ENCODE measurements around the gene TMEM244. TPM values are rescaled to one million over a fixed set of nuclear protein-coding genes. Genes with fewer than 3 reads are reported as not detected.
"Not testable (repeated sequence)": the region's sequence is repeated elsewhere in the genome, so short reads cannot be mapped to it uniquely, and the experiment has no call there.

Gene TMEM244
- total and polyA plus RNA-seq, 4 donors, result not detected

DNA sequence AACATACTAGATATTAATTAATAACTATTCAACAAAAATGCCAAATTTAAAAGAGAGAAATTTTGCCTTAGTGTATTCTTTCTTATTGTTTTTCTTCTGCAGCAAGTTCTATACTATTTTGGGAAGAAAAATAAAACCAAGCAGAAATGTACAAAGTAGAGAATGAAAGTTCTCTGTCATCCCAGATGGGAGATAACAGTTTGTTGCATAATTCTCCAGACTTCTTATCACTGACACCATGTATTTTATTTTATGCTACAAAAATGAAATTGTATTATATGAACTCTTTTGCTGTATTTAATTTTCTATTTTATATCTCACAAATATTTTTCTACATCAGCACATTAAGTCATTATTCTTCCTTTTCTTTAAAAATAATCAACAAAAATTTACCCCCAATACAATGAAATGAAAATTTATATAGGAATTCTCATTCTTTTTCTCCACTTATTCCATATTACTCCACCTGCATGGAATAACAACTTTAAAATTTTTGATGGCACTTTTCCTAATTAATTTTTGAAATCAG, 18.2 kb downstream of the TMEM244 start:
- Histone ChIP-seq H3K27me3 (ENCODE audit: control insufficient read depth in 1 of 2, insufficient read depth in 2 of 2, low read length in 1 of 2) (no peaks in the 10 kb centered on the region), H3K4me3 (ENCODE audit: low read length in 2 of 2) (no peak overlapping the region), H3K4me1 (ENCODE audit: control insufficient read depth in 1 of 2, insufficient read depth in 2 of 2, low read length in 2 of 2) (no peaks in the 10 kb centered on the region), H3K27ac (ENCODE audit: low read depth in 1 of 2, low read length in 2 of 2) (no peak overlapping the region), H3K9me3 (ENCODE audit: control insufficient read depth, low read length) (no peaks in the 10 kb centered on the region), H3K36me3 (ENCODE audit: control insufficient read depth in 1 of 2, insufficient read depth in 2 of 2, low read length in 1 of 2) (no peaks in the 10 kb centered on the region)
- intact Hi-C loops (cut with DNase I), result no loop called here
- DNase-seq (no peak), ATAC-seq (ENCODE audit: low FRiP score) (no peak)

DNA sequence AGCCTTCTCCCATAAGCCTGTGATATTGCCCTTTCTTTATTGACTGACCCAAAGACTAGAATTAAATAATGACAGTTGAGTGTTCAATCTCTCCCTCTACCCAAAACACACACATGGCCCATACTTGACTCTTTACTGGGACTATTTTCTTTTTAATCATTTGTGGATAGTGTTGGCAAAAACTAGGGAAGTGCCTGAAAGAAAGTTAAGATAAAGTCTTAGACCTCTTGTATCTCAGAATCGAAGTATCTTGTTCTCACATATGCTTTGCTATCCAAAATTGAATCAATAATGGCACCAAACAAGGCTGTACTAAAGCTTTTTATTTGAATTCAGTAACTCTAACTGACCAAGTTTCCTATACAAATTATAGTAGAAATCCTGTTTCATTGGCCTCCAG, 19.0 kb downstream of the TMEM244 start:
- Histone ChIP-seq H3K36me3 (ENCODE audit: control insufficient read depth in 1 of 2, insufficient read depth in 2 of 2, low read length in 1 of 2) (no peaks in the 10 kb centered on the region), H3K27ac (ENCODE audit: low read depth in 1 of 2, low read length in 2 of 2) (no peak overlapping the region), H3K4me1 (ENCODE audit: control insufficient read depth in 1 of 2, insufficient read depth in 2 of 2, low read length in 2 of 2) (no peaks in the 10 kb centered on the region), H3K4me3 (ENCODE audit: low read length in 2 of 2) (no peak overlapping the region), H3K27me3 (ENCODE audit: control insufficient read depth in 1 of 2, insufficient read depth in 2 of 2, low read length in 1 of 2) (no peaks in the 10 kb centered on the region), H3K9me3 (ENCODE audit: control insufficient read depth, low read length) (no peaks in the 10 kb centered on the region)
- 46 to 59% methylated on average over 1 of the region's 1 CpG for WGBS, 2 donors
- intact Hi-C loops (cut with DNase I), result no loop called here
- no peak for ATAC-seq (ENCODE audit: low FRiP score)
- no peak for DNase-seq

DNA sequence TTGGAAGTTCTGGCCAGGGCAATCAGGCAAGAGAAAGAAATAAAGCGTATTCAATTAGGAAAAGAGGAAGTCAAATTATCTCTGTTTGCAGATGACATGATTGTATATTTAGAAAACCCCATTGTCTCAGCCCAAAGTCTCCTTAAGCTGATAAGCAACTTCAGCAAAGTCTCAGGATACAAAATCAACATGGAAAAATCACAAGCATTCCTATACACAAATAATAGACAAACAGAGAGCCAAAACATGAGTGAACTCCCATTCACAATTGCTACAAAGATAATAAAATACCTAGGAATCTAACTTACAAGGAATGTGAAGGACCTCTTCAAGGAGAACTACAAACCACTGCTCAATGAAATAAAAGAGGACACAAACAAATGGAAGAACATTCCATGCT, 21.6 kb downstream of the TMEM244 start:
- H3K27ac ChIP-seq (ENCODE audit: low read depth in 1 of 2, low read length in 2 of 2); H3K9me3 ChIP-seq (ENCODE audit: control insufficient read depth, low read length); intact Hi-C loops (cut with DNase I); H3K36me3 ChIP-seq (ENCODE audit: control insufficient read depth in 1 of 2, insufficient read depth in 2 of 2, low read length in 1 of 2); H3K4me3 ChIP-seq (ENCODE audit: low read length in 2 of 2); ATAC-seq (ENCODE audit: low FRiP score); H3K4me1 ChIP-seq (ENCODE audit: control insufficient read depth in 1 of 2, insufficient read depth in 2 of 2, low read length in 2 of 2); DNase-seq; H3K27me3 ChIP-seq (ENCODE audit: control insufficient read depth in 1 of 2, insufficient read depth in 2 of 2, low read length in 1 of 2): not testable (repeated sequence)
- WGBS, 2 donors, result 83% methylated on average over 1 of the region's 1 CpG

DNA sequence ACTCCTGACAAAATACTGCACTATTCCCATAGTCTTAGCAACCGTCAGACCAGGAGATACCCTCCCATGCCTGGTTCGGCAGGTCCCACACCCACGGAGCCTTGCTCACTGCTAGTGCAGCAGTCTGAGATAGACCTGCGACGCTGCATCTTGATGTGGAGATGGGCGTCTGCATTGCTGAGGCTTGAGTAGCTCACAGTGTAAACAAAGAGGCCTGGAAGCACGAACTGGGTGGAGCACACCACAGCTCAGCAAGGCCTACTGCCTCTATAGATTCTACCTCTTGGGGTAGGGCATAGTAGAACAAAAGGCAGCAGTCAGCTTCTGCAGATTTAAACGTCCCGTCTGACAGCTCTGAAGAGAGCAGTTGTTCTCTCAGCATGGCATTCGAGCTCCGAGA, 25.4 kb downstream of the TMEM244 start:
- no peak for DNase-seq
- Histone ChIP-seq H3K36me3 (ENCODE audit: control insufficient read depth in 1 of 2, insufficient read depth in 2 of 2, low read length in 1 of 2) (no peaks in the 10 kb centered on the region), H3K9me3 (ENCODE audit: control insufficient read depth, low read length) (no peaks in the 10 kb centered on the region), H3K27me3 (ENCODE audit: control insufficient read depth in 1 of 2, insufficient read depth in 2 of 2, low read length in 1 of 2) (no peaks in the 10 kb centered on the region), H3K27ac (ENCODE audit: low read depth in 1 of 2, low read length in 2 of 2) (no peak overlapping the region), H3K4me3 (ENCODE audit: low read length in 2 of 2) (no peak overlapping the region), H3K4me1 (ENCODE audit: control insufficient read depth in 1 of 2, insufficient read depth in 2 of 2, low read length in 2 of 2) (no peaks in the 10 kb centered on the region)
- no peak for ATAC-seq (ENCODE audit: low FRiP score)
- intact Hi-C loops (cut with DNase I), result no loop called here
- 76 to 83% methylated on average over 11 of the region's 11 CpGs for WGBS, 2 donors

DNA sequence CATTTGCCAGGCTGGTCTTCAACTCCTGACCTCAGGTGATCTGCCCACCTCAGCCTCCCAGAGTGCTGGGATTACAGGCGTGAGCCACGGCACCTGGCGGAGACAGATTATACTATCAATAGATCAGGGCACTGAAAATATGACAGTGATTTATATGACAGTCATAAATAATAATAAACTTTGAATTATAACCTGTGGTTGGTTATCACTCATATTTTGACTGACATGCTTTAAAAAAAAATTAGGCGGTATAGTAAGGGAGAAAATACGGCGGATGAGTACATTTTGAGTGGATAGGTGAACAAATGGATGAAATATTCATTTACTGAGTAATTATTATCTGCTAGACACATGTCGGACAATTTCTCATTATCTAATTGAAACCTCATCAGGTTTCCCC, 28.8 kb downstream of the TMEM244 start:
- Histone ChIP-seq H3K9me3 (ENCODE audit: control insufficient read depth, low read length) (no peaks in the 10 kb centered on the region), H3K4me3 (ENCODE audit: low read length in 2 of 2) (no peak overlapping the region), H3K27ac (ENCODE audit: low read depth in 1 of 2, low read length in 2 of 2) (no peak overlapping the region), H3K27me3 (ENCODE audit: control insufficient read depth in 1 of 2, insufficient read depth in 2 of 2, low read length in 1 of 2) (no peaks in the 10 kb centered on the region), H3K36me3 (ENCODE audit: control insufficient read depth in 1 of 2, insufficient read depth in 2 of 2, low read length in 1 of 2) (no peaks in the 10 kb centered on the region), H3K4me1 (ENCODE audit: control insufficient read depth in 1 of 2, insufficient read depth in 2 of 2, low read length in 2 of 2) (no peaks in the 10 kb centered on the region)
- ATAC-seq (ENCODE audit: low FRiP score) (no peak), DNase-seq (no peak)
- intact Hi-C loops (cut with DNase I), result no loop called here
- 77 to 84% methylated on average over 7 of the region's 7 CpGs for WGBS, 2 donors

DNA sequence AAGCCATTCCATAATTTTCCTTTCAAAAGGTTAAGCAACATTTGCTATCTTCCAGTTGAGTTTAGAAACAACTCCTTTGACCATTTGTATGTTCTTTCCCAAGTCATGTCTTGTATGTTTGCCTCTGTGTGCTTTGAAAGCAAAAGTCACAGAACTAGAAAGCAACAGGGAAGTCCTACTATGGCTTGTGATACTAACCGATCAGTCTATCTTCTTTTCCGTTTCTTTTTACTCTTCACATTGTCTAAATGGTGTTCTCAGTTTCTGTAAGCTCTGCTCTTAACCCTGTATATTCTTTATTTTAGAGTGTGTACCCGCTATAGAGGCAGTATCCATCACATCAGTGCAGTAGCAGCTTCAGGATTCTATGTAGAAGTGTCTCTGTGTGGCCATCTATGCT, 32.9 kb downstream of the TMEM244 start:
- intact Hi-C loops (cut with DNase I), result no loop called here
- no peaks in the 10 kb centered on the region for H3K27me3 ChIP-seq (ENCODE audit: control insufficient read depth in 1 of 2, insufficient read depth in 2 of 2, low read length in 1 of 2)
- no peaks in the 10 kb centered on the region for H3K4me1 ChIP-seq (ENCODE audit: control insufficient read depth in 1 of 2, insufficient read depth in 2 of 2, low read length in 2 of 2)
- H3K36me3 ChIP-seq (ENCODE audit: control insufficient read depth in 1 of 2, insufficient read depth in 2 of 2, low read length in 1 of 2), result no peaks in the 10 kb centered on the region
- WGBS, 2 donors, result 54 to 94% methylated on average over 3 of the region's 3 CpGs
- ATAC-seq (ENCODE audit: low FRiP score), result no peak
- H3K27ac ChIP-seq (ENCODE audit: low read depth in 1 of 2, low read length in 2 of 2), result no peak overlapping the region
- DNase-seq, result no peak
- no peak overlapping the region for H3K4me3 ChIP-seq (ENCODE audit: low read length in 2 of 2)
- H3K9me3 ChIP-seq (ENCODE audit: control insufficient read depth, low read length), result no peaks in the 10 kb centered on the region

DNA sequence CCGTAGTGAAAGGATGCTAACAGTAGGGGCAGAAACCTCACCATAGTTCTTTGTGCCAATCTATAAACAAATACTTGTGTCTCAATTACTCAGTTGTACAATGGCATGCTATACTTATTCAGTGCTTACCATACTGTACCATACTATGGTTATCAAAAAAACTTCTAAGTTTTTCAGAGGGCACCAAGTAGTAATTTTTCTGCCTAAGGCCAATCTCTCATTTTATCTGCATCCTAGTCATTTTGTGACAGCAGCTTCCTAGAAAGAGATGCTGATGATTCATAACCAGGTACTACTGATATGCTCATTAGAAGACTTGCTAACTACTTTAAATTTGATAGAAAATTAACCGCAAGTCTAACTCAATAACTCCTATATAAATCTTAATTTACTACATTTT, 42.9 kb downstream of the TMEM244 start:
- WGBS, 2 donors, result 76 to 80% methylated on average over 2 of the region's 2 CpGs
- intact Hi-C loops (cut with DNase I), result no loop called here
- Histone ChIP-seq H3K4me1 (ENCODE audit: control insufficient read depth in 1 of 2, insufficient read depth in 2 of 2, low read length in 2 of 2) (no peaks in the 10 kb centered on the region), H3K27me3 (ENCODE audit: control insufficient read depth in 1 of 2, insufficient read depth in 2 of 2, low read length in 1 of 2) (no peaks in the 10 kb centered on the region), H3K4me3 (ENCODE audit: low read length in 2 of 2) (no peak overlapping the region), H3K27ac (ENCODE audit: low read depth in 1 of 2, low read length in 2 of 2) (no peak overlapping the region), H3K36me3 (ENCODE audit: control insufficient read depth in 1 of 2, insufficient read depth in 2 of 2, low read length in 1 of 2) (no peaks in the 10 kb centered on the region), H3K9me3 (ENCODE audit: control insufficient read depth, low read length) (no peaks in the 10 kb centered on the region)
- ATAC-seq (ENCODE audit: low FRiP score) (no peak), DNase-seq (no peak)

DNA sequence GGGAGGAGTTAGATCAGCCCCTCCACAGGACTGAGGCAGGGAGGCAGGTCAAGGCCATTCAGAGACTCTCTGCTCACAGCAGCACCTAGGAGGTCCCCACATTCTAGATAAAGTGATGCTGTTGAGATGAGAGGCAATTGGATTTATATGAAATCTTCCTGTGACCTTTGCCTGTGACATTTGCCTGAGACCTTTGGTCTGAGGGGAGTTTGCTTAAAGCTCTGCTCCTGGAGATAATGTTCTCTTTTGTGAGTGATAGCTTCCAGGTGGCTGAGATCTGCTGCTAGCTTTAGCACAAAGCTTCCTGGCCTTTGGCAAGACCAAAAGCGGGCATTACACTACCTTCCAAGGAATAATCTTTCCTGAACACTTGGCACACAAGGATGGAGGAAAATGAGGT, 43.3 kb downstream of the TMEM244 start:
- Histone ChIP-seq H3K4me3 (ENCODE audit: low read length in 2 of 2) (no peak overlapping the region), H3K4me1 (ENCODE audit: control insufficient read depth in 1 of 2, insufficient read depth in 2 of 2, low read length in 2 of 2) (no peaks in the 10 kb centered on the region), H3K9me3 (ENCODE audit: control insufficient read depth, low read length) (no peaks in the 10 kb centered on the region), H3K27me3 (ENCODE audit: control insufficient read depth in 1 of 2, insufficient read depth in 2 of 2, low read length in 1 of 2) (no peaks in the 10 kb centered on the region), H3K36me3 (ENCODE audit: control insufficient read depth in 1 of 2, insufficient read depth in 2 of 2, low read length in 1 of 2) (no peaks in the 10 kb centered on the region), H3K27ac (ENCODE audit: low read depth in 1 of 2, low read length in 2 of 2) (no peak overlapping the region)
- no peak for DNase-seq
- WGBS, 2 donors, result 85 to 86% methylated on average over 1 of the region's 1 CpG
- intact Hi-C loops (cut with DNase I), result no loop called here
- no peak for ATAC-seq (ENCODE audit: low FRiP score)

DNA sequence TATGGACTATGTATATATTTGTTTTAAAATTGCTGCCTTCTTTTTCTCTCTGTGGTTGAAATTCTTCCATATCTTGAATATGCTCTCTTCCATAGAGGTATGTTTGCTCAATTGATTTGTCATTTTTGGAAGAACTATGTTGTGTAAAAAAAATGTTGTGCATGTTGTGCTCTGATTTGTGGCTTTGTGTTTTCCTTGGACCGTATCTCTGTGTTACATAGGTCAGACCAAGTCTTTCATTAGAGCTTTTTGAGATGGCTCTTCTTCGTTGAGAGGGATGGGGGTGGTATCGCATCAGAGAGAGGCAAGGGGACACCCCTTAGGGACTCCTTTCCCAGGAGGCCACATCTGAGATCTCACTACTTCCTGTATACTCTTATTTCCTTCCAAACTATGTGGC, 43.8 kb downstream of the TMEM244 start:
- H3K4me1 ChIP-seq (ENCODE audit: control insufficient read depth in 1 of 2, insufficient read depth in 2 of 2, low read length in 2 of 2), result no peaks in the 10 kb centered on the region
- WGBS, 2 donors, result 67 to 75% methylated on average over 3 of the region's 3 CpGs
- intact Hi-C loops (cut with DNase I), result no loop called here
- no peak overlapping the region for H3K27ac ChIP-seq (ENCODE audit: low read depth in 1 of 2, low read length in 2 of 2)
- no peaks in the 10 kb centered on the region for H3K27me3 ChIP-seq (ENCODE audit: control insufficient read depth in 1 of 2, insufficient read depth in 2 of 2, low read length in 1 of 2)
- no peaks in the 10 kb centered on the region for H3K9me3 ChIP-seq (ENCODE audit: control insufficient read depth, low read length)
- ATAC-seq (ENCODE audit: low FRiP score), result no peak
- DNase-seq, result no peak
- H3K36me3 ChIP-seq (ENCODE audit: control insufficient read depth in 1 of 2, insufficient read depth in 2 of 2, low read length in 1 of 2), result no peaks in the 10 kb centered on the region
- H3K4me3 ChIP-seq (ENCODE audit: low read length in 2 of 2), result no peak overlapping the region

Data from aorta (tissue), 5 donors.